IMR-90 (cell line): Measurements from ENCODE around the gene PPAT. TPM values are rescaled to one million over a fixed set of nuclear protein-coding genes. Genes with fewer than 3 reads are reported as not detected.

Source experiments
- ATAC-seq: fragments of 200-7000 bp; cut with Tn5 transposase; 2 replicates; pipeline ENCODE4 v1.9.1; 2020; ENCODE audit warnings: low read depth, mild to moderate bottlenecking, moderate library complexity
- BruUV-seq: library from RNA; stranded (reverse); fragments of 400-500 nt; replicated peaks from 2 replicates; lab custom pipeline; 2021; lab: Mats Ljungman, UMichigan
- CTCF ChIA-PET: fragments of 300-600 bp; formaldehyde crosslinking; extraction: SDS; loops from one replicate; lab custom pipeline; 2021; ENCODE audit warnings: antibody characterized with exemption; lab: Yijun Ruan, JAX
- POLR2A ChIA-PET: fragments of 300-600 bp; sonication (Branson Sonifier 250); formaldehyde crosslinking; loops from one replicate; lab custom pipeline; 2022; ENCODE audit warnings: antibody characterized with exemption; ENCODE audit not compliant: unreplicated experiment; lab: Charles Lee
- DNase-seq: peaks from one replicate; pipeline ENCODE4 v3.0.0; 2013
- H2AFZ ChIP-seq: replicated peaks from 2 replicates; pipeline ENCODE3; 2013; ENCODE audit warnings: low read length, mild to moderate bottlenecking; ENCODE audit not compliant: poor library complexity
- H2AK5ac ChIP-seq: 2 replicates; pipeline ENCODE4 v1.6.1; 2013; ENCODE audit warnings: low read depth, low read length, inconsistent platforms
- H2AK9ac ChIP-seq: replicated peaks from 2 replicates; pipeline ENCODE3; 2013; ENCODE audit warnings: mild to moderate bottlenecking, low read depth, low read length, moderate library complexity; ENCODE audit not compliant: poor library complexity
- H2BK120ac ChIP-seq: 2 replicates; pipeline ENCODE4 v1.6.1; 2013; ENCODE audit warnings: low read depth, low read length, inconsistent platforms
- H2BK15ac ChIP-seq: 3 replicates; pipeline ENCODE4 v1.6.1; 2013; ENCODE audit warnings: low read depth, low read length, inconsistent platforms
- H2BK20ac ChIP-seq: 2 replicates; pipeline ENCODE4 v1.6.1; 2013; ENCODE audit warnings: low read depth, mild to moderate bottlenecking, inconsistent platforms, low read length, moderate library complexity
- H2BK5ac ChIP-seq: 2 replicates; pipeline ENCODE4 v1.6.1; 2013; ENCODE audit warnings: mild to moderate bottlenecking, low read depth, low read length, inconsistent platforms; ENCODE audit not compliant: poor library complexity, severe bottlenecking
- H3K14ac ChIP-seq: replicated peaks from 2 replicates; pipeline ENCODE4 v1.6.1; 2013; ENCODE audit warnings: low read depth, low read length, inconsistent platforms
- H3K18ac ChIP-seq: 2 replicates; pipeline ENCODE4 v1.6.1; 2013; ENCODE audit warnings: low read depth, low read length, control low read depth
- H3K23ac ChIP-seq: 2 replicates; pipeline ENCODE4 v1.6.1; 2013; ENCODE audit warnings: low read depth, low read length, inconsistent platforms
- H3K27ac ChIP-seq: 2 replicates; pipeline ENCODE4 v1.5.1; 2013; ENCODE audit warnings: mild to moderate bottlenecking, control low read depth, low read length; ENCODE audit not compliant: insufficient read depth
- H3K27me3 ChIP-seq: 2 replicates; pipeline ENCODE4 v1.6.1; 2013; ENCODE audit warnings: low read length; ENCODE audit not compliant: control insufficient read depth, insufficient read depth
- H3K36me3 ChIP-seq: 2 replicates; pipeline ENCODE4 v1.6.1; 2013; ENCODE audit warnings: low read length, mixed read lengths; ENCODE audit not compliant: control insufficient read depth, insufficient read depth
- H3K4ac ChIP-seq: 2 replicates; pipeline ENCODE4 v1.6.1; 2013; ENCODE audit warnings: low read depth, low read length, inconsistent platforms
- H3K4me1 ChIP-seq: 2 replicates; pipeline ENCODE4 v1.6.1; 2013; ENCODE audit warnings: low read length, mixed read lengths; ENCODE audit not compliant: control insufficient read depth, insufficient read depth
- H3K4me2 ChIP-seq: 2 replicates; pipeline ENCODE4 v1.6.1; 2013; ENCODE audit warnings: low read depth, mild to moderate bottlenecking, control low read depth, low read length, moderate library complexity
- H3K4me3 ChIP-seq: 2 replicates; pipeline ENCODE4 v1.5.1; 2013; ENCODE audit warnings: low read depth, mild to moderate bottlenecking, control low read depth, low read length, moderate library complexity; ENCODE audit not compliant: insufficient read depth
- H3K56ac ChIP-seq: 2 replicates; pipeline ENCODE4 v1.6.1; 2013; ENCODE audit warnings: low read length, inconsistent platforms; ENCODE audit not compliant: insufficient read depth; ENCODE audit errors: extremely low read depth
- H3K79me1 ChIP-seq, 2 experiments: 2 replicates each; pipeline ENCODE4 v1.6.1; 2013; ENCODE audit warnings: low read length in 2 of 2, inconsistent platforms in 1 of 2, low read depth in 1 of 2
- H3K9ac ChIP-seq: 2 replicates; pipeline ENCODE4 v1.6.1; 2013; ENCODE audit warnings: low read depth, low read length, control low read depth
- H3K9me1 ChIP-seq: 2 replicates; pipeline ENCODE4 v1.6.1; 2013; ENCODE audit warnings: low read length, inconsistent platforms; ENCODE audit not compliant: insufficient read depth
- H3K9me3 ChIP-seq: 2 replicates; pipeline ENCODE4 v1.6.1; 2013; ENCODE audit warnings: low read length; ENCODE audit not compliant: control insufficient read depth, insufficient read depth
- H4K20me1 ChIP-seq: 2 replicates; pipeline ENCODE4 v1.6.1; 2013; ENCODE audit warnings: low read length, inconsistent platforms; ENCODE audit not compliant: insufficient read depth
- H4K5ac ChIP-seq: 2 replicates; pipeline ENCODE4 v1.6.1; 2013; ENCODE audit warnings: mild to moderate bottlenecking, low read depth, low read length, control low read depth
- H4K8ac ChIP-seq, 2 experiments: 2 replicates each; pipeline ENCODE4 v1.6.1; 2013; ENCODE audit warnings: low read depth in 2 of 2, low read length in 2 of 2, control low read depth in 1 of 2, inconsistent platforms in 1 of 2
- H4K91ac ChIP-seq: 2 replicates; pipeline ENCODE4 v1.6.1; 2013; ENCODE audit warnings: low read depth, low read length, inconsistent platforms; ENCODE audit not compliant: insufficient read depth
- BHLHE40 ChIP-seq: fragments of 150-350 bp; IDR thresholded peaks from 2 replicates; pipeline ENCODE4 v1.6.1; 2016; ENCODE audit warnings: mild to moderate bottlenecking, low read depth, low read length
- CEBPB ChIP-seq: IDR thresholded peaks from 2 replicates; pipeline ENCODE4 v1.6.1; 2012; ENCODE audit warnings: low read depth, low read length, improper control_type of control experiment
- CHD1 ChIP-seq: IDR thresholded peaks from 2 replicates; pipeline ENCODE4 v1.6.1; 2012; ENCODE audit warnings: low read depth, low read length, improper control_type of control experiment
- FOS ChIP-seq: fragments of 150-350 bp; IDR thresholded peaks from 2 replicates; pipeline ENCODE4 v1.6.1; 2016; ENCODE audit warnings: low read depth, low read length
- MAFK ChIP-seq: IDR thresholded peaks from 2 replicates; pipeline ENCODE4 v1.6.1; 2012; ENCODE audit warnings: low read depth, low read length, improper control_type of control experiment
- MXI1 ChIP-seq: IDR thresholded peaks from 2 replicates; pipeline ENCODE4 v1.6.1; 2012; ENCODE audit warnings: low read depth, mild to moderate bottlenecking, low read length, moderate library complexity, borderline replicate concordance
- NFE2L2 ChIP-seq: fragments of 150-350 bp; IDR thresholded peaks from 2 replicates; pipeline ENCODE4 v1.6.1; 2016; ENCODE audit warnings: low read depth, mild to moderate bottlenecking, low read length
- POLR2A ChIP-seq: IDR thresholded peaks from 2 replicates; pipeline ENCODE4 v1.6.1; 2012; ENCODE audit warnings: mild to moderate bottlenecking, low read depth, low read length
- RAD21 ChIP-seq: IDR thresholded peaks from 2 replicates; pipeline ENCODE4 v1.6.1; 2012; ENCODE audit warnings: low read length, improper control_type of control experiment
- RCOR1 ChIP-seq: IDR thresholded peaks from 2 replicates; pipeline ENCODE4 v1.6.1; 2012; ENCODE audit warnings: mild to moderate bottlenecking, low read length, improper control_type of control experiment; ENCODE audit not compliant: insufficient replicate concordance
- SMC3 ChIP-seq: fragments of 150-350 bp; IDR thresholded peaks from 2 replicates; pipeline ENCODE4 v1.6.1; 2016; ENCODE audit warnings: low read depth, mild to moderate bottlenecking, antibody characterized with exemption, low read length, moderate library complexity
- WGBS, 2 experiments: methylation state at CpG; one replicate each; pipeline versions ENCODE4 v1.1.5 to v1.1.7; 2013; ENCODE audit warnings: missing lambda C conversion rate in 2 of 2; ENCODE audit not compliant: insufficient read length in 1 of 2; ENCODE audit errors: extremely low coverage in 2 of 2; 5-methylcytosine and 5-hydroxymethylcytosine counted together
- dilution Hi-C: fragments of 300-500 bp; cut with HindIII; formaldehyde crosslinking; loops from one replicate; pipeline ENCODE4 v1.14.3; 2018; ENCODE audit warnings: low sequenced_read_pairs; ENCODE audit not compliant: unreplicated experiment
- in situ Hi-C: fragments of 300-500 bp; cut with MboI; formaldehyde crosslinking; loops from 3 replicates; pipeline ENCODE4 v1.14.3; 2019; ENCODE audit warnings: low sequenced_read_pairs, inconsistent platforms, mixed read lengths
- intact Hi-C: fragments of 100-400 bp; cut with micrococcal nuclease; formaldehyde crosslinking; loops from 2 replicates; pipeline ENCODE4 v1.10.0; 2022
- polyA plus RNA-seq, 3 experiments: library from polyadenylated mRNA; depleted of rRNA; stranded (reverse); fragments of >200 nt; gene quantifications; 2 replicates each; pipeline ENCODE4 v1.2.3, GENCODE V29; 2012; ENCODE audit warnings: low replicate concordance in 1 of 3
- total RNA-seq: library from RNA; depleted of rRNA; stranded (reverse); fragments of >200 nt; gene quantifications from 2 replicates; pipeline ENCODE4 v1.2.3, GENCODE V29; 2012
- TF ChIP-seq, protein P1 (sequence below): conservative IDR thresholded peaks from 2 replicates; pipeline ENCODE4 v1.5.1; 2012; ENCODE audit warnings: mild to moderate bottlenecking, low read depth, low read length, improper control_type of control experiment
- TF ChIP-seq, protein P2 (sequence below): fragments of 150-350 bp; IDR thresholded peaks from 2 replicates; pipeline ENCODE4 v1.6.1; 2016; ENCODE audit warnings: low read depth, mild to moderate bottlenecking, low read length, moderate library complexity, borderline replicate concordance
- TF ChIP-seq, protein P3 (sequence below): fragments of 150-350 bp; IDR thresholded peaks from 2 replicates; pipeline ENCODE4 v1.6.1; 2017; ENCODE audit warnings: mild to moderate bottlenecking, antibody characterized with exemption, low read length, low read depth

The PPAT gene
- total and polyA plus RNA-seq, 2 of the 4 experiments (the other 2 are of a cell fraction): 7.0 to 21.1 TPM

DNA sequence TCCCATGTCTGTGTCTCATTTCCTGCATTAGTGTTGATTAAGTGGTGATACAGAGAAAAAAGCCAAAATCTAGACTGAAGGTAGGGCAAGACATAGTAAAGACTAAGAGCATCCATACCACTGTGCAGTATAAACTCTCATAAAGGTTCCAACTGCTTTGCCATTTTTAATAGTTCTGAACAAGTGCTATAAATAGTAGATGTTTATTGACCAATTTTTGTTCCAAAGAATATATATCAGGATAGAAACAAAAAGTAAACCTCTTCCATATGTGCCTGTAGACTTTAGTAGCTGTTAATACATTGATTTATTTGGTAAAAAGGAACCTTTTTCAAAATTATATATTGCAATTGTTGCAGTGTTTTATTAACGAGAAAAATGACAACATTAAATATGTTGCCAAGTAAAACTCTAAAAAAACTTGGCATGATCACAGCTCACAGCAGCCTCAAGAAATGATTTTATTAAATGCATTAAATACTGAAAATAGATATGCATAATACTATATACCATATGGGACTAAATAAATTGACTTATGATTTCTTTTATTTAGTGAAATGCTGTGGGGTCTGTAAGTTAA is 25.8 kb downstream of the PPAT start:
- CTCF ChIA-PET: interaction anchor here (1.1 kb wide), 1 partner anchor 18 kb away, joined by 3 read pairs; no protein-coding TSS in a partner anchor
- no peak overlapping the region for H2BK15ac ChIP-seq
- no peak overlapping the region for H3K56ac ChIP-seq
- H3K14ac ChIP-seq: no peak overlapping the region
- no peaks in the 10 kb centered on the region for H4K20me1 ChIP-seq
- no peaks in the 10 kb centered on the region for H3K27me3 ChIP-seq
- no peak overlapping the region for H2AK9ac ChIP-seq
- no peaks in the 10 kb centered on the region for H3K9me3 ChIP-seq
- peaks cover 3% of the 10 kb centered on the region; the same call in 1 of the 2 replicates for H3K9me1 ChIP-seq
- dilution Hi-C loops: no loop called here
- no peak overlapping the region for H4K5ac ChIP-seq
- H3K4ac ChIP-seq: no peak overlapping the region
- POLR2A ChIA-PET: interaction anchor here (0.5 to 0.6 kb wide), 2 partner anchors 22 to 1718 kb away, joined by 4 to 17 read pairs; partner anchors contain the start of gene AASDH
- no peak overlapping the region for H2BK120ac ChIP-seq
- no peak overlapping the region for H3K18ac ChIP-seq
- H3K36me3 ChIP-seq: peaks cover 4% of the 10 kb centered on the region; the same call in 1 of the 2 replicates
- in situ Hi-C loops: loop anchor here (25.0 kb wide), 1 partner anchor 428 kb away; no protein-coding TSS in a partner anchor
- no peak overlapping the region for H2AK5ac ChIP-seq
- H2BK5ac ChIP-seq: no peak overlapping the region
- no TSS peak for BruUV-seq
- ATAC-seq: no peak
- H3K4me3 ChIP-seq: no peak overlapping the region
- H3K23ac ChIP-seq: no peak overlapping the region
- no peak overlapping the region for H2AFZ ChIP-seq
- H4K8ac ChIP-seq: no peak overlapping the region
- no peak overlapping the region for H3K27ac ChIP-seq
- no CpG with 5 or more reads among the region's 1 CpG for WGBS, 2 experiments
- H3K9ac ChIP-seq: no peak overlapping the region
- intact Hi-C loops: no loop called here
- TF ChIP-seq MAFK: no peak
- no peak for TF ChIP-seq CEBPB
- no peak for TF ChIP-seq RAD21
- no peak for TF ChIP-seq FOS
- no peak for TF ChIP-seq BHLHE40
- TF ChIP-seq NFE2L2: no peak
- TF ChIP-seq, protein P1, sequence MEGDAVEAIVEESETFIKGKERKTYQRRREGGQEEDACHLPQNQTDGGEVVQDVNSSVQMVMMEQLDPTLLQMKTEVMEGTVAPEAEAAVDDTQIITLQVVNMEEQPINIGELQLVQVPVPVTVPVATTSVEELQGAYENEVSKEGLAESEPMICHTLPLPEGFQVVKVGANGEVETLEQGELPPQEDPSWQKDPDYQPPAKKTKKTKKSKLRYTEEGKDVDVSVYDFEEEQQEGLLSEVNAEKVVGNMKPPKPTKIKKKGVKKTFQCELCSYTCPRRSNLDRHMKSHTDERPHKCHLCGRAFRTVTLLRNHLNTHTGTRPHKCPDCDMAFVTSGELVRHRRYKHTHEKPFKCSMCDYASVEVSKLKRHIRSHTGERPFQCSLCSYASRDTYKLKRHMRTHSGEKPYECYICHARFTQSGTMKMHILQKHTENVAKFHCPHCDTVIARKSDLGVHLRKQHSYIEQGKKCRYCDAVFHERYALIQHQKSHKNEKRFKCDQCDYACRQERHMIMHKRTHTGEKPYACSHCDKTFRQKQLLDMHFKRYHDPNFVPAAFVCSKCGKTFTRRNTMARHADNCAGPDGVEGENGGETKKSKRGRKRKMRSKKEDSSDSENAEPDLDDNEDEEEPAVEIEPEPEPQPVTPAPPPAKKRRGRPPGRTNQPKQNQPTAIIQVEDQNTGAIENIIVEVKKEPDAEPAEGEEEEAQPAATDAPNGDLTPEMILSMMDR: no peak
- no peak for TF ChIP-seq MXI1
- TF ChIP-seq, protein P2, sequence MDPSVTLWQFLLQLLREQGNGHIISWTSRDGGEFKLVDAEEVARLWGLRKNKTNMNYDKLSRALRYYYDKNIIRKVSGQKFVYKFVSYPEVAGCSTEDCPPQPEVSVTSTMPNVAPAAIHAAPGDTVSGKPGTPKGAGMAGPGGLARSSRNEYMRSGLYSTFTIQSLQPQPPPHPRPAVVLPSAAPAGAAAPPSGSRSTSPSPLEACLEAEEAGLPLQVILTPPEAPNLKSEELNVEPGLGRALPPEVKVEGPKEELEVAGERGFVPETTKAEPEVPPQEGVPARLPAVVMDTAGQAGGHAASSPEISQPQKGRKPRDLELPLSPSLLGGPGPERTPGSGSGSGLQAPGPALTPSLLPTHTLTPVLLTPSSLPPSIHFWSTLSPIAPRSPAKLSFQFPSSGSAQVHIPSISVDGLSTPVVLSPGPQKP: no peak
- TF ChIP-seq POLR2A: no peak
- TF ChIP-seq CHD1: no peak
- no peak for TF ChIP-seq RCOR1
- no peak for TF ChIP-seq SMC3
- TF ChIP-seq, protein P3, sequence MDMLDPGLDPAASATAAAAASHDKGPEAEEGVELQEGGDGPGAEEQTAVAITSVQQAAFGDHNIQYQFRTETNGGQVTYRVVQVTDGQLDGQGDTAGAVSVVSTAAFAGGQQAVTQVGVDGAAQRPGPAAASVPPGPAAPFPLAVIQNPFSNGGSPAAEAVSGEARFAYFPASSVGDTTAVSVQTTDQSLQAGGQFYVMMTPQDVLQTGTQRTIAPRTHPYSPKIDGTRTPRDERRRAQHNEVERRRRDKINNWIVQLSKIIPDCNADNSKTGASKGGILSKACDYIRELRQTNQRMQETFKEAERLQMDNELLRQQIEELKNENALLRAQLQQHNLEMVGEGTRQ: no peak
- no peak overlapping the region for H4K91ac ChIP-seq
- no peak for DNase-seq
- H3K79me1 ChIP-seq: peaks cover 11 to 27% of the 10 kb centered on the region in 2 experiments; a peak in 3 of 4 replicates
- peak overlapping the region; percentile 43; the same call in 1 of the 2 replicates for H3K4me2 ChIP-seq
- no peak overlapping the region for H2BK20ac ChIP-seq
- peaks cover 2% of the 10 kb centered on the region; the same call in 1 of the 2 replicates for H3K4me1 ChIP-seq
